Bronchial epithelial cell (primary cell): ENCODE results near the gene KLHL22. TPM values are rescaled to one million over a fixed set of nuclear protein-coding genes. Genes with fewer than 3 reads are reported as not detected.
"Not testable (repeated sequence)": the region's sequence is repeated elsewhere in the genome, so short reads cannot be mapped to it uniquely, and the experiment has no call there.

Source experiments
- DNase-seq: peaks from one replicate; pipeline ENCODE4 v3.0.0-alpha.2; 2010; ENCODE audit warnings: low read depth
- FAIRE-seq: peaks from 2 replicates; lab custom pipeline; 2011; peaks lifted over from hg19 to GRCh38; lab: Jason Lieb, UNC
- H3K27me3 ChIP-seq: 2 replicates; pipeline ENCODE4 v1.5.1; 2011; ENCODE audit warnings: low read length; ENCODE audit not compliant: control insufficient read depth, insufficient read depth
- H3K36me3 ChIP-seq: 2 replicates; pipeline ENCODE4 v1.5.1; 2011; ENCODE audit warnings: low read length; ENCODE audit not compliant: control insufficient read depth, insufficient read depth
- H3K4me3 ChIP-seq: 2 replicates; pipeline ENCODE4 v1.5.1; 2011; ENCODE audit warnings: mild to moderate bottlenecking, low read depth, low read length, control low read depth
- total RNA-seq: library from RNA; depleted of rRNA; stranded (reverse); fragments of >200 nt; gene quantifications from 2 replicates; pipeline ENCODE4 v1.2.1, GENCODE V29; 2014
- TF ChIP-seq, protein P1 (sequence below): IDR thresholded peaks from 2 replicates; pipeline ENCODE4 v1.5.1; 2011; ENCODE audit warnings: mild to moderate bottlenecking, moderate library complexity, low read length, control low read depth, inconsistent platforms; ENCODE audit not compliant: insufficient read depth, severe bottlenecking

KLHL22 gene
- total RNA-seq, 1 donor from 2014 or later, result 17.1 TPM

DNA sequence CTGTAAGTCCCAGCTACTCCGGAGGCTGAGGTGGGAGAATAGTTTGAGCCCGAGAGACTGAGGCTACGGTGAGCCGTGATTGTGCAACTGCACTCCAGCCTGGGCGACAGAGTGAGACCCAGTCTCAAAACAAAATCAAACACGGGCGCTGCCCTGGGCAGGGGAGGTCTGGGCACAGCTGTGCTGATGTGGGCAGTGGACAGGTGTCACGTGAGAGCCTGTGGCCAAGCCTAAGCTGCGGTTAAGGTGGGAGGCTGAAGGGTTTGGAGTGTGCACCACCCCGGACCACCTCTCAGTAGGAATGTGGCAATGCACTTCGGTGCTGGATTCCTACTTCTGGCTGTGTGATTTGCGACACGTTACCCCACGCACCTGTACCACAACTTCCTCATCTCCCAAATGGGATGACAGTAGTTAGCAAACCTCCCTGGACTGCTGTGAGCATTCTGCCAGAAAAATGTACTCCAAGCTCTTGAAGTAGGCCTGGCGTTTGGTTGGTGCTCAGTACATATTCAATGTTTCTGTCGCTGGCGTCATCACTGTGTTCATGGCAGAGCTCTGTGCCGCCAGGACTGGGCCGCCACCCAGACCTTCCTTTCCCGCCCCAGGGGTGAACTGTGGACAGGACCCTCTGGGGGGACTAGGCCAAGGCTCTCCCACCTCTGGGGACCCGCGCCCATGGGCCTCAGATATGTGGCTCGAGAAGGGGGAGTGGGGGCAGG lies 102.5 kb downstream of the KLHL22 start:
- FAIRE-seq (no peak), DNase-seq (no peak)
- H3K4me3 ChIP-seq, result peak overlapping the region; percentile 64
- H3K27me3 ChIP-seq, result no peaks in the 10 kb centered on the region
- H3K36me3 ChIP-seq, result no peaks in the 10 kb centered on the region
- TF ChIP-seq, protein P1, sequence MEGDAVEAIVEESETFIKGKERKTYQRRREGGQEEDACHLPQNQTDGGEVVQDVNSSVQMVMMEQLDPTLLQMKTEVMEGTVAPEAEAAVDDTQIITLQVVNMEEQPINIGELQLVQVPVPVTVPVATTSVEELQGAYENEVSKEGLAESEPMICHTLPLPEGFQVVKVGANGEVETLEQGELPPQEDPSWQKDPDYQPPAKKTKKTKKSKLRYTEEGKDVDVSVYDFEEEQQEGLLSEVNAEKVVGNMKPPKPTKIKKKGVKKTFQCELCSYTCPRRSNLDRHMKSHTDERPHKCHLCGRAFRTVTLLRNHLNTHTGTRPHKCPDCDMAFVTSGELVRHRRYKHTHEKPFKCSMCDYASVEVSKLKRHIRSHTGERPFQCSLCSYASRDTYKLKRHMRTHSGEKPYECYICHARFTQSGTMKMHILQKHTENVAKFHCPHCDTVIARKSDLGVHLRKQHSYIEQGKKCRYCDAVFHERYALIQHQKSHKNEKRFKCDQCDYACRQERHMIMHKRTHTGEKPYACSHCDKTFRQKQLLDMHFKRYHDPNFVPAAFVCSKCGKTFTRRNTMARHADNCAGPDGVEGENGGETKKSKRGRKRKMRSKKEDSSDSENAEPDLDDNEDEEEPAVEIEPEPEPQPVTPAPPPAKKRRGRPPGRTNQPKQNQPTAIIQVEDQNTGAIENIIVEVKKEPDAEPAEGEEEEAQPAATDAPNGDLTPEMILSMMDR, result no peak

GRCh38 chr22:20392365-20392881 lies 103.2 kb downstream of the KLHL22 start:
- H3K27me3 ChIP-seq, H3K36me3 ChIP-seq, FAIRE-seq, H3K4me3 ChIP-seq, DNase-seq: not testable (repeated sequence)

Other genes with a start within 250 kb of the KLHL22 start
- gene RTN4R, start 227.5 kb downstream of the KLHL22 start, total RNA-seq, result 2.6 and 2.8 TPM in 2 replicates
- 27.4 and 37.5 TPM in 2 replicates for gene DGCR6L, start 175.7 kb downstream of the KLHL22 start, total RNA-seq
- gene ZNF74, start 101.6 kb downstream of the KLHL22 start, total RNA-seq, result 7.8 and 15.5 TPM in 2 replicates
- 0.26 and 0.53 TPM in 2 replicates for gene SCARF2, start 58.0 kb downstream of the KLHL22 start, total RNA-seq
- 20.5 and 22.5 TPM in 2 replicates for gene MED15, start 11.8 kb upstream of the KLHL22 start, total RNA-seq